ENCODE measurements around the gene FNDC8. TPM values are rescaled to one million over a fixed set of nuclear protein-coding genes. Genes with fewer than 3 reads are reported as not detected.

The FNDC8 gene
- total and polyA plus RNA-seq, 9 of the 15 experiments (the other 6 are each of a cell fraction or from before 2014, with no cell fraction given): 0.04 TPM; not detected in 8

DNA sequence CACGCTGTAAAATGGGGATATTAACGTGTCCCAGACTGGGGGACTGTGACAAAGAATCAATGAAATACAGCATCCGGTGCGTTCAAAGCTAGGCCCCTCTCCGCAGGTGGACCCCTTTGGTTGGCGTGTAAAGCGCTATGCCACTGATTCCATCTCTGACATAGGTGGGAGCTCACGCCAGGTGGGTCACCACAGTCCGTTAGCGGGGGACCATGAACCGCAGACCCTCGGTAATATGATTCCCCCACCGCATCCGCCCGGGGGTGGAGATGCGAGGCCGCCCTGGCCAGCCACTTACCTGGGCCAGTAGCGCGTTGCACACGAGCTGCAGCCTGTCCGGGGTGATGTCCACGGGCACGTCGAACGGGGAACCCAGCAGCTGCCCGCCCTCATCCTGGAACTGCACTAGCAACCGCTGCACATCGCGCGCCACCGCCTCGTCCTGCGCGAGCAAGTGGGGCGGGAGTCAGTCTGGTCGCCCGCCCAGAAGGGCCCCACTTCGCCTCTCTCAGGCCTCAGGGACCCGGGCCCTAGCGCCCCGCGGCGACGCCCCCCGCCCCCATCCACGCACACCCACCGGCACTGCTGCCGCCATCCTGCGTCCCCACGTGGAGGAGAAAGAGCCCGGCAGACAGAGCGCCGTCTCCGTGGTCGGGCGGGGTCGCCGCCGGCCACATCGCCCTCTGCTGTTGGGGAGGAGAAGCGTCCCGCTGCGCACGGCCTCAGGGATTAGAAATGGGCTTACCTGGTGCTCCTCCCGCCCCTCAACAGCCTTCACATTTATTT is 20.5 kb downstream of the FNDC8 start, which contains the start of gene NLE1 (continued):
- TF ChIP-seq ZKSCAN1 (IDR thresholded peaks at IDR 0.05; ENCODE audit: low read depth, low read length) (no peak; the same call in 1 of the 2 replicates), MCM5 (IDR thresholded peaks at IDR 0.05; ENCODE audit: low read depth) (no peak), LCOR (CRISPR knock-in tag; IDR thresholded peaks at IDR 0.05) (no peak), ETV1 (tag; conservative IDR thresholded peaks at IDR 0.05; ENCODE audit: low read depth) (no peak), NCOA4 (IDR thresholded peaks at IDR 0.05; ENCODE audit: partially characterized antibody) (no peak), SRSF9 (IDR thresholded peaks at IDR 0.05; ENCODE audit: borderline replicate concordance, low read depth, low read length) (no peak), CBX5 (IDR thresholded peaks at IDR 0.05; ENCODE audit: borderline replicate concordance, low read depth) (no peak), ZNF24 (IDR thresholded peaks at IDR 0.05) (peak; percentile 45; the same call in 1 of the 2 replicates), HSF4 (CRISPR knock-in tag; IDR thresholded peaks at IDR 0.05; ENCODE audit: borderline replicate concordance) (no peak), NCOA6 (IDR thresholded peaks at IDR 0.05) (no peak), NFIC (IDR thresholded peaks at IDR 0.05) (peak; percentile 52), HMGN3 (IDR thresholded peaks at IDR 0.05; ENCODE audit: borderline replicate concordance, extremely low read depth, insufficient read length, low read depth, low read length) (peak; percentile 84), TEAD1 (CRISPR knock-in tag; IDR thresholded peaks at IDR 0.05) (peak in 1 of 2 experiments; percentile 63; a peak in 1 of 4 replicates), ZNF408 (CRISPR knock-in tag; IDR thresholded peaks at IDR 0.05; ENCODE audit: low read depth) (no peak)
- TF ChIP-seq, protein P1, sequence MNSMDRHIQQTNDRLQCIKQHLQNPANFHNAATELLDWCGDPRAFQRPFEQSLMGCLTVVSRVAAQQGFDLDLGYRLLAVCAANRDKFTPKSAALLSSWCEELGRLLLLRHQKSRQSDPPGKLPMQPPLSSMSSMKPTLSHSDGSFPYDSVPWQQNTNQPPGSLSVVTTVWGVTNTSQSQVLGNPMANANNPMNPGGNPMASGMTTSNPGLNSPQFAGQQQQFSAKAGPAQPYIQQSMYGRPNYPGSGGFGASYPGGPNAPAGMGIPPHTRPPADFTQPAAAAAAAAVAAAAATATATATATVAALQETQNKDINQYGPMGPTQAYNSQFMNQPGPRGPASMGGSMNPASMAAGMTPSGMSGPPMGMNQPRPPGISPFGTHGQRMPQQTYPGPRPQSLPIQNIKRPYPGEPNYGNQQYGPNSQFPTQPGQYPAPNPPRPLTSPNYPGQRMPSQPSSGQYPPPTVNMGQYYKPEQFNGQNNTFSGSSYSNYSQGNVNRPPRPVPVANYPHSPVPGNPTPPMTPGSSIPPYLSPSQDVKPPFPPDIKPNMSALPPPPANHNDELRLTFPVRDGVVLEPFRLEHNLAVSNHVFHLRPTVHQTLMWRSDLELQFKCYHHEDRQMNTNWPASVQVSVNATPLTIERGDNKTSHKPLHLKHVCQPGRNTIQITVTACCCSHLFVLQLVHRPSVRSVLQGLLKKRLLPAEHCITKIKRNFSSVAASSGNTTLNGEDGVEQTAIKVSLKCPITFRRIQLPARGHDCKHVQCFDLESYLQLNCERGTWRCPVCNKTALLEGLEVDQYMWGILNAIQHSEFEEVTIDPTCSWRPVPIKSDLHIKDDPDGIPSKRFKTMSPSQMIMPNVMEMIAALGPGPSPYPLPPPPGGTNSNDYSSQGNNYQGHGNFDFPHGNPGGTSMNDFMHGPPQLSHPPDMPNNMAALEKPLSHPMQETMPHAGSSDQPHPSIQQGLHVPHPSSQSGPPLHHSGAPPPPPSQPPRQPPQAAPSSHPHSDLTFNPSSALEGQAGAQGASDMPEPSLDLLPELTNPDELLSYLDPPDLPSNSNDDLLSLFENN (IDR thresholded peaks at IDR 0.05; ENCODE audit: low read depth in 2 of 2, low read length in 2 of 2): peak in 1 of 2 experiments; percentile 64; a peak in 1 of 4 replicates
- TF ChIP-seq, protein P2, sequence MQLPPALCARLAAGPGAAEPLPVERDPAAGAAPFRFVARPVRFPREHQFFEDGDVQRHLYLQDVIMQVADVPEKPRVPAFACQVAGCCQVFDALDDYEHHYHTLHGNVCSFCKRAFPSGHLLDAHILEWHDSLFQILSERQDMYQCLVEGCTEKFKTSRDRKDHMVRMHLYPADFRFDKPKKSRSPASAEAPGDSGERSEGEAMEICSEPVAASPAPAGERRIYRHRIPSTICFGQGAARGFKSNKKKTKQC (CRISPR knock-in tag; IDR thresholded peaks at IDR 0.05): no peak; the same call in 1 of the 2 replicates
- TF ChIP-seq, protein P3, sequence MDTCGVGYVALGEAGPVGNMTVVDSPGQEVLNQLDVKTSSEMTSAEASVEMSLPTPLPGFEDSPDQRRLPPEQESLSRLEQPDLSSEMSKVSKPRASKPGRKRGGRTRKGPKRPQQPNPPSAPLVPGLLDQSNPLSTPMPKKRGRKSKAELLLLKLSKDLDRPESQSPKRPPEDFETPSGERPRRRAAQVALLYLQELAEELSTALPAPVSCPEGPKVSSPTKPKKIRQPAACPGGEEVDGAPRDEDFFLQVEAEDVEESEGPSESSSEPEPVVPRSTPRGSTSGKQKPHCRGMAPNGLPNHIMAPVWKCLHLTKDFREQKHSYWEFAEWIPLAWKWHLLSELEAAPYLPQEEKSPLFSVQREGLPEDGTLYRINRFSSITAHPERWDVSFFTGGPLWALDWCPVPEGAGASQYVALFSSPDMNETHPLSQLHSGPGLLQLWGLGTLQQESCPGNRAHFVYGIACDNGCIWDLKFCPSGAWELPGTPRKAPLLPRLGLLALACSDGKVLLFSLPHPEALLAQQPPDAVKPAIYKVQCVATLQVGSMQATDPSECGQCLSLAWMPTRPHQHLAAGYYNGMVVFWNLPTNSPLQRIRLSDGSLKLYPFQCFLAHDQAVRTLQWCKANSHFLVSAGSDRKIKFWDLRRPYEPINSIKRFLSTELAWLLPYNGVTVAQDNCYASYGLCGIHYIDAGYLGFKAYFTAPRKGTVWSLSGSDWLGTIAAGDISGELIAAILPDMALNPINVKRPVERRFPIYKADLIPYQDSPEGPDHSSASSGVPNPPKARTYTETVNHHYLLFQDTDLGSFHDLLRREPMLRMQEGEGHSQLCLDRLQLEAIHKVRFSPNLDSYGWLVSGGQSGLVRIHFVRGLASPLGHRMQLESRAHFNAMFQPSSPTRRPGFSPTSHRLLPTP (IDR thresholded peaks at IDR 0.05; ENCODE audit: borderline replicate concordance, extremely low read depth, insufficient read length): no peak
